ENCODE results near the gene CCL16.

GRCh38 chr17:35965272-35965671 lies 16.0 kb downstream of the CCL16 start:
- TF ChIP-seq CTCF (IDR thresholded peaks at IDR 0.05) (no peak), POLR2A (IDR thresholded peaks at IDR 0.05) (no peak)

All from upper lobe of left lung (tissue), 4 donors.